Measurements from ENCODE around the gene RHCE.
"Not testable (repeated sequence)": the region's sequence is repeated elsewhere in the genome, so short reads cannot be mapped to it uniquely, and the experiment has no call there.

RHCE gene

DNA sequence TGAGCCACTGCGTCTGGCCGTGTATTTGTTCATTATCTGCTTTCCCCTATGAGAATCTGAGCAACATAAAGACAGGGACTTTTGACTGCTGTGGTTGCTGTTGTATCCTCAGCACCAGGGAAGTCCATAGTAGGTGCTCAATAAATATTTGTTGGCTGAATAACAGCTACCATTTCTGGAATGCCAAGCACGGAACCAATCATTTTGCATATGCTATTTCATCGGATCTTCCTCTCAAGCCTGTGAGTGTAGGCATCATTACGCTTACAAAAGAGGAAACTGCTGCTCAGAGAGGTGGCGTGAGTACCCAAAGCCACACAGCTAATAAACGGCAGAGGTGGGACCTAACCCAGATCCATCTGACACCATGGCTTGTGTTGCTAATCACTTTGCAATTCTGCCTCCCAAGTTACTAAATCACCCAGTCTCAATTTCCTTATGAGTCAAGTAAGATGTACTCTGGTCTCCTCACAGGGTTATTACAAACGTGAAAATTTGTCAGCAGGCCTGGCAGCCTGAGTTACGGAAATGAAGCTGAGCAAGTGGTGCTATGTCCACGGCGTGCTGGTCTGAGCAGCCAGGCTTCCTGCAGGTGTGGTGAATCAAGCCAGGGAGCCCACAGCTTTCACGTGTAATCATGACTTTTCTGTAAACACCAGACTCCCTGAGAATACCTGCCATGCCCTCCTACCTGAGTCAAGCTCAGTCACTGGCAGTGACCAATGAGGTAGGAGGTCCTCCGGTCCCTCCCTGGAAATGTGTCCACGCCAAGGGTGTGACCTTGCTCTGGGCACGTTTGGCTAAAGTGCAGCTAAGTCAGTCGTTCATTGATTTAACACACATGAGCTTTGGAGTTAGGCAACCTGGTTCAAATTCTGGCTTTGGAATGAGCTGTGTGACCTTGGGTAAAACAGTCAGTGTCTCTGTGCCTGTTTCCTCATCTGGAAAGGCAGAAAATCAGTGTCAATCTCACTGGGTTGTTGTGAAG lies 4.8 kb upstream of the RHCE start:
- Histone ChIP-seq H3K9me3 (ENCODE audit: control insufficient read depth, low read length) (no peaks in the 10 kb centered on the region), H3K27ac (ENCODE audit: insufficient read depth, low read depth, low read length, poor library complexity, severe bottlenecking) (no peak overlapping the region), H3K4me1 (ENCODE audit: control insufficient read depth, insufficient read depth, low read length) (no peaks in the 10 kb centered on the region), H3K36me3 (ENCODE audit: control insufficient read depth, insufficient read depth, low read length) (no peaks in the 10 kb centered on the region), H3K4me3 (ENCODE audit: insufficient read depth, low read depth, low read length) (no peak overlapping the region), H3K27me3 (ENCODE audit: control insufficient read depth, insufficient read depth, low read length, poor library complexity, severe bottlenecking) (peaks cover 18% of the 10 kb centered on the region)
- 90 to 91% methylated on average over 16 of the region's 16 CpGs for WGBS, 2 experiments

DNA sequence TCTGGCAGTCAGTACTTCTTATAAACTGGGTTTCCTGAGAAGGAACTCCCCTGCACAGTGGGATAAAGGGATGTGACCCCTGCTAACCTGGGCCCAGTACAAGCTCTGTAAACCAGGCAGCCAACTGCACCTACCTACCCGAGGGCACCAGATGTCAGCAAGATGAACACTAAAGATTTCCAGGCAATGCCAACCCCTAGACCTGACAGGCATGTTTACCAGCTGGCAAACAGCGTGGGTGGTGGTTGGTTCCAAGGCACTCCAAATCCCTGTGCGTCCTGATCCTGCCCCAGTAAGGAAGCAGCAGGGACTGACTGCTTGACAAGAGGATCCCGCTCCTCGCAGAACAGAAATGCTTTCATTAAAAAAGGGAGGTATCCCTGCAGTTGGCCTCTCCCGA lies 2.6 kb upstream of the RHCE start:
- not testable (repeated sequence) for H3K36me3 ChIP-seq (ENCODE audit: control insufficient read depth, insufficient read depth, low read length); H3K4me3 ChIP-seq (ENCODE audit: insufficient read depth, low read depth, low read length); H3K4me1 ChIP-seq (ENCODE audit: control insufficient read depth, insufficient read depth, low read length); H3K27ac ChIP-seq (ENCODE audit: insufficient read depth, low read depth, low read length, poor library complexity, severe bottlenecking); H3K27me3 ChIP-seq (ENCODE audit: control insufficient read depth, insufficient read depth, low read length, poor library complexity, severe bottlenecking); H3K9me3 ChIP-seq (ENCODE audit: control insufficient read depth, low read length)
- 68 to 75% methylated on average over 6 of the region's 6 CpGs for WGBS, 2 experiments

DNA sequence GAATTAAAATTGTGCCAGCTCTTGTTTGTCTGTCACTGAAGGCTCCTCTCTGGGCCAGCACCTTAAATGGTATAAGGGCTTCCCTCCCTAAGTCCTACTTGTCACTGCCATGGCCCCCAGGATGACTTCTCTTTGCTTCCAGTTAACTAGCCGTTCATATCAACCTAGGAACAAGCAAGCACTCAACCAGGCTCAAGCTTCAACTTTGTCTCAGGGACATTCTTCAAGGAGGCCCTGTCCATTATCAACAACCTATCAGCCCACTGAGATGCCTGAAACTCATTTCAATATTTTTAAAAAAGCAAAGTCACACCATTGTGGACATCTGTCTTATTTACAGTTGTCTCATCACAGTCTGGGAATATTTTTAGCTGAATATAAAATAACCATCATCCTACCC lies 1.3 kb downstream of the RHCE start:
- not testable (repeated sequence) for H3K9me3 ChIP-seq (ENCODE audit: control insufficient read depth, low read length); H3K27ac ChIP-seq (ENCODE audit: insufficient read depth, low read depth, low read length, poor library complexity, severe bottlenecking); H3K27me3 ChIP-seq (ENCODE audit: control insufficient read depth, insufficient read depth, low read length, poor library complexity, severe bottlenecking); H3K36me3 ChIP-seq (ENCODE audit: control insufficient read depth, insufficient read depth, low read length); H3K4me1 ChIP-seq (ENCODE audit: control insufficient read depth, insufficient read depth, low read length); H3K4me3 ChIP-seq (ENCODE audit: insufficient read depth, low read depth, low read length)
- 97 to 100% methylated on average over 1 of the region's 1 CpG for WGBS, 2 experiments

DNA sequence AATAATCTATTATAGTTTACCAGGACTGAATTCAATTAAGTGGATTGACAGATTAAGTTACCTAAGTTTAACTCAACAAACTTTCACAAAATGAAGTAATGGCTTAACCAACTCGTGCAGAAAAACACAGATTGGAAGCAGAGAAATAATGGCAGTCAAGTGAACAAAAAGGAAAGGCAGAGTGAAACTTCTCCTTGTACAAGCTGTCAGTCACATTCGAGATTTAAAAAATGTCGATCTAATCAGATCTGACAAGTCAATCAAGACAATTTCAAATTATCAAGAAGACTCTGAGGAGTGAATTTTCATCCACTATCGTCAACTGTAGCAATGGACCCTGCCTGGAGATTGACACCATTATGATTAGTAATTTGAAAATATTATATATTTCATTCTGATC lies 3.3 kb downstream of the RHCE start:
- not testable (repeated sequence) for H3K36me3 ChIP-seq (ENCODE audit: control insufficient read depth, insufficient read depth, low read length); H3K27me3 ChIP-seq (ENCODE audit: control insufficient read depth, insufficient read depth, low read length, poor library complexity, severe bottlenecking); H3K27ac ChIP-seq (ENCODE audit: insufficient read depth, low read depth, low read length, poor library complexity, severe bottlenecking); H3K4me3 ChIP-seq (ENCODE audit: insufficient read depth, low read depth, low read length); H3K9me3 ChIP-seq (ENCODE audit: control insufficient read depth, low read length); H3K4me1 ChIP-seq (ENCODE audit: control insufficient read depth, insufficient read depth, low read length)
- WGBS, 2 experiments, result 89 to 92% methylated on average over 2 to 3 of the region's 4 CpGs

DNA sequence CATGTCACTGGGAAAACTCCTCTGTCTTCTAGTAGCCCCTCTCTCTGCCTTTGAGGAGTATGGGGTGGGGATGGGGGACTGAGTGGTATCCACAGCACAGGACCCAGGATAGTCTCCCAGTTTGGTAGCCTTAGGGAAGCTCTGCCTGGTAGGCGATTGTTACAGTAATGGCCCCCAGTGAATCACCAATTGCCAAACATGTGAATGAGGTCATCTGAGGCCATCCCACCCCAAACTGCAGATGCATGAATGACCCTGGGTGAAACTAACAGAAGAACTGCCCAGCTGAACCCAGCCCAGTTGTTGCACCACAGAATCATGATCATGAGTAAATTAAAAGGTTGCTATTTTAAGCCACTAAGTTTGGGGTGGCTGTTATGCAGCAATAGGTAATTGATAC lies 6.0 kb downstream of the RHCE start:
- H3K36me3 ChIP-seq (ENCODE audit: control insufficient read depth, insufficient read depth, low read length); H3K27ac ChIP-seq (ENCODE audit: insufficient read depth, low read depth, low read length, poor library complexity, severe bottlenecking); H3K4me1 ChIP-seq (ENCODE audit: control insufficient read depth, insufficient read depth, low read length); H3K9me3 ChIP-seq (ENCODE audit: control insufficient read depth, low read length); H3K4me3 ChIP-seq (ENCODE audit: insufficient read depth, low read depth, low read length); H3K27me3 ChIP-seq (ENCODE audit: control insufficient read depth, insufficient read depth, low read length, poor library complexity, severe bottlenecking): not testable (repeated sequence)
- WGBS, 2 experiments, result 88 to 90% methylated on average over 1 of the region's 1 CpG

DNA sequence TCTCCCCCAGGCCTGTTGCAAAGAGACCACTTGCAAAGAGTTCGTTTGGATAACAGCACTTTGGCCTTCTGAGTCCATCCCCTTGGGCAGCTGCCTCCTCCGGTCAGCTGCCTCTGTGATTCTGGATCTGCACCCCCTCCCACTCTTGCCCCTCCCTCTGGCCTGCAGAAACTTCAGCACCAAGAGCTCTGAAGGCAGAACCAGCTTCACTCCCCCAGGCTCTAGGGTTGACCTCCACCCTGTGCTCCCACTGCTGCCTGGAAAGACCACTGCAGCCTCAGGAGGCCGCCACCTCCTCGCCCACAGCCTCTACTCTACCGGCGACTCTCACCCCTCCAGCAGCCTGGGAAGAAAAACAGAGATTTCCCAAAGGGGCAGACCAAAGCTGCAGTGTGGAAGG lies 6.5 kb downstream of the RHCE start:
- WGBS, 2 experiments, result 82 to 89% methylated on average over 2 of the region's 6 CpGs

DNA sequence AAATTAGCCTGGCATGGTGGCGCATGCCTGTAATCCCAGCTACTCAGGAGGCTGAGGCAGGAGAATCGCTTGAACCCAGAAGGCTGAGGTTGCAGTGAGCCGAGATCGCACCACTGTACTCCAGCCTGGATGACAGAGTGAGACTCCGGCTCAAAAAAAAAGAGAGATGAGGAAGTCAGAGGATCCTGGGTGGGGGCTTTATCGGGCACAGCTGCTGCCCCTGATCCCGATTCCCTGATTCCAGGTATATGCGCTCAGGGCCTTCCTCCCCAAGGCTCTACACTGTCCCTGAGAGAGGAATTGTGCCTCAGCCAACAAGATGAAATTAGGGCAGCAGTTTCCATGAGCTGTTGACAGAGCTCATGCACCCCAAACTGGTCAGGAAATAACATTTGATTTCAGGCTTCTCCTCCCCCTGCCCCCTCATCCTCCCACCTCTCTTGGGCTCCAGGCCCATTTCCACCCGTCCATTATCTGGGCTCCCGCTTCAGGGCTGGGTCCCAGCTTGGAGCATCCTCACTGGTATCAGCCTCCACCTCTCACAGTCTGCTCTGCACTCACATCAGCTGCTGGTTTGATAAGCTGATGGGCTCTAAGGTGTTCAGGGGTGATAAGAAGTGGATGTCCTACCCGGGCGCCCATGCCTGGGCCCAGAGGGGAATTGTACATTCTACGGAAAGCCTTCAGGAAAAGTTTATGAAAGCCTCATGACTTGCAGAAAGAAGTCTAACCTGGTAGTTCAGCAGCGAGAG lies 7.6 kb downstream of the RHCE start:
- WGBS, 2 experiments, result 91 to 92% methylated on average over 11 to 13 of the region's 14 CpGs
- not testable (repeated sequence) for H3K4me1 ChIP-seq (ENCODE audit: control insufficient read depth, insufficient read depth, low read length)

More for the DNA sequence above, 6.5 kb downstream of the RHCE start:
- not testable (repeated sequence) for H3K4me3 ChIP-seq (ENCODE audit: insufficient read depth, low read depth, low read length); H3K36me3 ChIP-seq (ENCODE audit: control insufficient read depth, insufficient read depth, low read length); H3K9me3 ChIP-seq (ENCODE audit: control insufficient read depth, low read length); H3K27me3 ChIP-seq (ENCODE audit: control insufficient read depth, insufficient read depth, low read length, poor library complexity, severe bottlenecking); H3K4me1 ChIP-seq (ENCODE audit: control insufficient read depth, insufficient read depth, low read length); H3K27ac ChIP-seq (ENCODE audit: insufficient read depth, low read depth, low read length, poor library complexity, severe bottlenecking)

DNA sequence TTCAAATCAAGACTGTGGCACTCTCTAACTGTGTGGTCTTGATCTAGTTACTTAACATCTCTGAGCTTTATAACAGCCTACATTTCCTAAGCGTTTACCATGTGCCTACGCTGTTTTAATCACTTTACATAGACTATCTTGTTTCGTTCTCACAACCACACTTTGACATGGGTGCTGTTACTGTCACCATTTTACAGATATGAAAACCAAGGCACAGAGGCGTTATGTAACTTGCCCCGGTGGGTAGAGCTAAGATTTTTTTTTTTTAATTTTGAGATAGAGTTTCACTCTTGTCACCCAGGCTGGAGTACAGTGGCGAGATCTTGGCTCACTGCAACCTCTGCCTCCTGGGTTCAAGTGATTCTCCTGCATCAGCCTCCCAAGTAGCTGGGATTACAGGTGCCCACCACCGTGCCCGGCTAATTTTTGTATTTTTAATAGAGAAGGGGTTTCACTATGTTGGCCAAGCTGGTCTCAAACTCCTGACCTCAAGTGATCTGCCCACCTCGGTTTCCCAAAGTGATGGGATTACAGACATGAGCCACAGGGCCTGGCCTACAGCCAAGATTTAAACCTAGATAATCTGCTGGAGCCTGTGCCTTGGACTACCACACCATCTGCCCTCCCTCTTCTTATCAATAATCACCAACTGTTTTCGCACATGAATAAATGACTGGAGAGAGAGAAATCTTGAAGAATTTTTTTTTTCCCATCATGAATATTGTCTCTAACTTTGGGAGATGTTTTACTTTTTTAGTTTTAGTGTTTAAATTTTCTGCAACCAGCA lies 10.8 kb downstream of the RHCE start:
- not testable (repeated sequence) for H3K27ac ChIP-seq (ENCODE audit: insufficient read depth, low read depth, low read length, poor library complexity, severe bottlenecking); H3K4me1 ChIP-seq (ENCODE audit: control insufficient read depth, insufficient read depth, low read length); H3K27me3 ChIP-seq (ENCODE audit: control insufficient read depth, insufficient read depth, low read length, poor library complexity, severe bottlenecking); H3K9me3 ChIP-seq (ENCODE audit: control insufficient read depth, low read length); H3K36me3 ChIP-seq (ENCODE audit: control insufficient read depth, insufficient read depth, low read length); H3K4me3 ChIP-seq (ENCODE audit: insufficient read depth, low read depth, low read length)
- WGBS, 2 experiments, result 96 to 97% methylated on average over 6 to 7 of the region's 10 CpGs

More for the DNA sequence above, 7.6 kb downstream of the RHCE start:
- not testable (repeated sequence) for H3K4me3 ChIP-seq (ENCODE audit: insufficient read depth, low read depth, low read length); H3K9me3 ChIP-seq (ENCODE audit: control insufficient read depth, low read length); H3K27ac ChIP-seq (ENCODE audit: insufficient read depth, low read depth, low read length, poor library complexity, severe bottlenecking); H3K27me3 ChIP-seq (ENCODE audit: control insufficient read depth, insufficient read depth, low read length, poor library complexity, severe bottlenecking); H3K36me3 ChIP-seq (ENCODE audit: control insufficient read depth, insufficient read depth, low read length)

DNA sequence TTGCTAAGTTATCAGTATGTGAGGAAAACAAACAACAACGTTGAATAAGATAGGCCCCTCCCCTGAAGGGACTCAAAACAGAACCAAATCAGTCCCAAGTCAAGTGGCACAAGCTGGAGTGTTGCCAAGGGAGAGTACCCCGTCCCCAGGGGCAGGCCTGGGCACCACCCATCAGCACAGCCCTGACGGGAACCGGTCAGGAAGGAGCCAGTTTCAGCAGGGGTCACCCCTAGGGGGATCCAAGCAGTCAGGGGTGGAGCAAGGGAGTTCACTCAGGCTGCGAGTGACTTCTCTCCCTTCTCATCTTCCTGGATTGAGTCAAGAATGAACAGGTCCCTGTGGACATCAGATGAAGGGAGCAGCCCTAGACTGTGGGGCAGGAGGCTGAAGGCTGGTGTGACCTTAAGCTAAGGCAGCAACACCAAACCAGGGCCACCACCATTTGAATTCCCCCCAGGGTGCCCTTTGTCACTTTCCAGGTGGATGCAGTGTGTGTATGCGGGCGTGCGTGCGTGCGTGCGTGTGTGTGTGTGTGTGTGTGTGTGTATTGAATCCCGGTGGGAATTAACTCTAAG lies 14.8 kb downstream of the RHCE start:
- H3K27ac ChIP-seq (ENCODE audit: insufficient read depth, low read depth, low read length, poor library complexity, severe bottlenecking); H3K4me1 ChIP-seq (ENCODE audit: control insufficient read depth, insufficient read depth, low read length); H3K36me3 ChIP-seq (ENCODE audit: control insufficient read depth, insufficient read depth, low read length); H3K9me3 ChIP-seq (ENCODE audit: control insufficient read depth, low read length); H3K27me3 ChIP-seq (ENCODE audit: control insufficient read depth, insufficient read depth, low read length, poor library complexity, severe bottlenecking); H3K4me3 ChIP-seq (ENCODE audit: insufficient read depth, low read depth, low read length): not testable (repeated sequence)
- no CpG with 5 or more reads among the region's 12 CpGs for WGBS, 2 experiments
